Muscle layer of colon (tissue), 2 donors: ENCODE measurements around the gene OR51I2.

Source experiments
- H3K27ac ChIP-seq: one replicate; pipeline ENCODE4 v1.7.0; 2013; ENCODE audit warnings: low read depth, mild to moderate bottlenecking, low read length, moderate library complexity
- H3K27me3 ChIP-seq, 2 donors: one replicate each; pipeline ENCODE4 v1.7.0; 2013; ENCODE audit warnings: low read length in 2 of 2, mild to moderate bottlenecking in 2 of 2; ENCODE audit not compliant: insufficient read depth in 2 of 2, control insufficient read depth in 1 of 2
- H3K36me3 ChIP-seq: one replicate; pipeline ENCODE4 v1.7.0; 2013; ENCODE audit warnings: mild to moderate bottlenecking, low read length; ENCODE audit not compliant: insufficient read depth
- H3K4me1 ChIP-seq: one replicate; pipeline ENCODE4 v1.7.0; 2013; ENCODE audit warnings: mild to moderate bottlenecking, low read length; ENCODE audit not compliant: insufficient read depth
- H3K4me3 ChIP-seq, 2 donors: one replicate each; pipeline ENCODE4 v1.7.0; 2013; ENCODE audit warnings: low read length in 2 of 2, low read depth in 1 of 2, mild to moderate bottlenecking in 1 of 2, moderate library complexity in 1 of 2
- H3K9ac ChIP-seq: one replicate; pipeline ENCODE4 v1.7.0; 2013; ENCODE audit warnings: low read length
- H3K9me3 ChIP-seq: one replicate; pipeline ENCODE4 v1.7.0; 2013; ENCODE audit warnings: mild to moderate bottlenecking, low read length
- donor health status: abdominal sarcoma.
- donor health status: Adenocarcinoma of cecum.

The OR51I2 gene

GRCh38 chr11:5449023-5449422 is at the start of gene OR51I2:
Gene OR51I2, plus strand, starts transcription at chr11:5449323. Its CDS starts 4,166 bp downstream, at chr11:5453489.
- Histone ChIP-seq H3K9ac (no peak within 1 kb of the TSS), H3K36me3 (no peaks in the 10 kb centered on the region), H3K4me3 (no peak within 1 kb of the TSS), H3K27ac (no peak within 1 kb of the TSS), H3K27me3 (no peaks in the 10 kb centered on the region), H3K9me3 (no peaks in the 10 kb centered on the region), H3K4me1 (no peaks in the 10 kb centered on the region)

GRCh38 chr11:5405173-5405572 is 44.0 kb upstream of the OR51I2 start:
- Histone ChIP-seq H3K9me3 (no peaks in the 10 kb centered on the region), H3K36me3 (no peaks in the 10 kb centered on the region), H3K4me3 (no peak overlapping the region), H3K4me1 (no peaks in the 10 kb centered on the region), H3K9ac (no peak overlapping the region), H3K27ac (no peak overlapping the region), H3K27me3 (no peaks in the 10 kb centered on the region)

GRCh38 chr11:5420993-5421392 is 28.1 kb upstream of the OR51I2 start:
- Histone ChIP-seq H3K9ac (no peak overlapping the region), H3K27ac (no peak overlapping the region), H3K36me3 (no peaks in the 10 kb centered on the region), H3K27me3 (no peaks in the 10 kb centered on the region), H3K4me3 (no peak overlapping the region), H3K9me3 (no peaks in the 10 kb centered on the region), H3K4me1 (no peaks in the 10 kb centered on the region)

GRCh38 chr11:5421811-5422210 is 27.3 kb upstream of the OR51I2 start, which contains the start of gene OR51Q1:
Gene OR51Q1, plus strand, starts transcription at chr11:5422111. Its CDS starts 90 bp downstream, at chr11:5422201.
- H3K27me3 ChIP-seq: no peaks in the 10 kb centered on the region
- no peak within 1 kb of the TSS for H3K4me3 ChIP-seq
- H3K4me1 ChIP-seq: no peaks in the 10 kb centered on the region

GRCh38 chr11:5423131-5423530 is 26.0 kb upstream of the OR51I2 start:
- H3K9me3 ChIP-seq: no peaks in the 10 kb centered on the region
- H3K4me1 ChIP-seq: no peaks in the 10 kb centered on the region
- no peaks in the 10 kb centered on the region for H3K36me3 ChIP-seq
- no peaks in the 10 kb centered on the region for H3K27me3 ChIP-seq
- no peak overlapping the region for H3K9ac ChIP-seq
- no peak overlapping the region for H3K27ac ChIP-seq
- H3K4me3 ChIP-seq: no peak overlapping the region

More at GRCh38 chr11:5421811-5422210, 27.3 kb upstream of the OR51I2 start, which contains the start of gene OR51Q1:
- Histone ChIP-seq H3K9me3 (no peaks in the 10 kb centered on the region), H3K36me3 (no peaks in the 10 kb centered on the region), H3K9ac (no peak within 1 kb of the TSS), H3K27ac (no peak within 1 kb of the TSS)

- Histone ChIP-seq H3K27ac (no peak within 1 kb of the TSS), H3K36me3 (no peaks in the 10 kb centered on the region), H3K27me3 (no peaks in the 10 kb centered on the region), H3K4me1 (no peaks in the 10 kb centered on the region), H3K4me3 (no peak within 1 kb of the TSS), H3K9ac (no peak within 1 kb of the TSS), H3K9me3 (no peaks in the 10 kb centered on the region)
Measured at GRCh38 chr11:5441414-5441813, 7.7 kb upstream of the OR51I2 start, which contains the start of gene OR51I1. Gene OR51I1, minus strand, starts transcription at chr11:5441514. Its CDS starts 0 bp downstream, at chr11:5441514.

- no peaks in the 10 kb centered on the region for H3K27me3 ChIP-seq
- H3K4me1 ChIP-seq: no peaks in the 10 kb centered on the region
- H3K9me3 ChIP-seq: no peaks in the 10 kb centered on the region
- H3K4me3 ChIP-seq: no peak overlapping the region
- no peak overlapping the region for H3K9ac ChIP-seq
- H3K27ac ChIP-seq: no peak overlapping the region
- H3K36me3 ChIP-seq: no peaks in the 10 kb centered on the region
Measured at GRCh38 chr11:5443835-5444393, 5.2 kb upstream of the OR51I2 start.

- no peaks in the 10 kb centered on the region for H3K4me1 ChIP-seq
- no peaks in the 10 kb centered on the region for H3K36me3 ChIP-seq
- no peak overlapping the region for H3K9ac ChIP-seq
- no peaks in the 10 kb centered on the region for H3K27me3 ChIP-seq
- no peak overlapping the region for H3K27ac ChIP-seq
- H3K9me3 ChIP-seq: no peaks in the 10 kb centered on the region
- H3K4me3 ChIP-seq: no peak overlapping the region
Measured at GRCh38 chr11:5449432-5449831, 309 bp downstream of the OR51I2 start.

- H3K9ac ChIP-seq: no peak overlapping the region
- no peak overlapping the region for H3K27ac ChIP-seq
- no peaks in the 10 kb centered on the region for H3K9me3 ChIP-seq
- no peaks in the 10 kb centered on the region for H3K4me1 ChIP-seq
- no peaks in the 10 kb centered on the region for H3K36me3 ChIP-seq
- no peaks in the 10 kb centered on the region for H3K27me3 ChIP-seq
- no peak overlapping the region for H3K4me3 ChIP-seq
Measured at GRCh38 chr11:5460983-5461621, 12.0 kb downstream of the OR51I2 start.

- H3K9ac ChIP-seq: no peak overlapping the region
- H3K36me3 ChIP-seq: no peaks in the 10 kb centered on the region
Measured at GRCh38 chr11:5467527-5467926, 18.4 kb downstream of the OR51I2 start.

GRCh38 chr11:5473921-5474320 is 24.8 kb downstream of the OR51I2 start:
- Histone ChIP-seq H3K36me3 (no peaks in the 10 kb centered on the region), H3K4me3 (no peak overlapping the region), H3K9ac (no peak overlapping the region), H3K27ac (no peak overlapping the region), H3K27me3 (no peaks in the 10 kb centered on the region), H3K9me3 (no peaks in the 10 kb centered on the region), H3K4me1 (no peaks in the 10 kb centered on the region)

More at GRCh38 chr11:5467527-5467926, 18.4 kb downstream of the OR51I2 start:
- no peaks in the 10 kb centered on the region for H3K9me3 ChIP-seq
- H3K27ac ChIP-seq: no peak overlapping the region
- H3K4me1 ChIP-seq: no peaks in the 10 kb centered on the region
- H3K27me3 ChIP-seq: no peaks in the 10 kb centered on the region
- no peak overlapping the region for H3K4me3 ChIP-seq
